ENCODE results near the gene RALGDS. TPM values are rescaled to one million over a fixed set of nuclear protein-coding genes. Genes with fewer than 3 reads are reported as not detected.
A peak's percentile ranks its signal among the peaks of the same experiment; 100 is the strongest.

Gene RALGDS
- total and polyA plus RNA-seq, 9 of the 15 experiments (the other 6 are each of a cell fraction or from before 2014, with no cell fraction given): 0.75 to 43.3 (median 27.1) TPM

- TF ChIP-seq CCAR2 (IDR thresholded peaks at IDR 0.05; ENCODE audit: low read depth, low read length) (no peak), SAP30 (IDR thresholded peaks at IDR 0.05; ENCODE audit: borderline replicate concordance, insufficient read depth, low read depth, low read length, poor library complexity, severe bottlenecking) (no peak), PURB (CRISPR knock-in tag; IDR thresholded peaks at IDR 0.05; ENCODE audit: low read depth) (no peak), CHAMP1 (IDR thresholded peaks at IDR 0.05) (no peak), PRMT5 (CRISPR knock-in tag; IDR thresholded peaks at IDR 0.05) (no peak), GTF2B (IDR thresholded peaks at IDR 0.05; ENCODE audit: extremely low read depth, insufficient read length) (no peak), SREBF2 (CRISPR knock-in tag; IDR thresholded peaks at IDR 0.05) (no peak), MNT (conservative IDR thresholded peaks at IDR 0.05) (0 out of 4 replicates have a peak, but pooled peaks have one; percentile 9 to 16), PATZ1 (CRISPR knock-in tag; IDR thresholded peaks at IDR 0.05; ENCODE audit: borderline replicate concordance) (no peak), TAF7 (tag; IDR thresholded peaks at IDR 0.05) (no peak), XRCC5 (IDR thresholded peaks at IDR 0.05; ENCODE audit: low read depth, low read length) (peak; percentile 89), ZNF644 (tag; IDR thresholded peaks at IDR 0.05; ENCODE audit: low read depth) (no peak), ARID2 (IDR thresholded peaks at IDR 0.05) (peak; percentile 58; the same call in 1 of the 2 replicates), NFRKB (IDR thresholded peaks at IDR 0.05; ENCODE audit: low read depth) (no peak), CCNT2 (IDR thresholded peaks at IDR 0.05; ENCODE audit: borderline replicate concordance, extremely low read depth, insufficient read length, low read depth, low read length) (no peak), ZNF583 (CRISPR knock-in tag; IDR thresholded peaks at IDR 0.05) (no peak)
Observed at GRCh38 chr9:133147412-133148198, 26.6 kb upstream of the RALGDS start (continued).
